Measurements from ENCODE around the gene NOS1AP.

The NOS1AP gene

DNA sequence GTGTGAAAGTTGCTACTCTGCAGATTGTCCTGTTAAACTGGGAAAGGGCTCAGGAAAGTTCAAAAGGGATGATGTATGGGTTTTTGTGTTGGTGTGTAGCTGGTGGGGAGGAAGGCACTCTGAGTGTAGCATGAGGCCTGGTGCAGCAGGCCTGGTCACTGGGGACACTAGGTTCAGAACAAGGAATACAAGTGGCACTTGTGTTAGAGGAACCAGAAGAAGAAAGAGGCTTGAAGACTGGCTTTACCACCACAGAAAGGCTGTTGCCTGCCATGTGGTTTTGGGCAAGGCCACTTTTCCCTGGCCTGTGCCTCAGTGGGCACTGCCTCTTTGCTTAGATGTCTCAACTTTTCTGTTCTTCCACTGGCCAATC, 122.8 kb downstream of the NOS1AP start:
- TF ChIP-seq POLR2A (IDR thresholded peaks at IDR 0.05; ENCODE audit: extremely low read depth, insufficient read length) (no peak), MYC (IDR thresholded peaks at IDR 0.05; ENCODE audit: low read depth, low read length) (no peak)
- TF ChIP-seq, protein P1, sequence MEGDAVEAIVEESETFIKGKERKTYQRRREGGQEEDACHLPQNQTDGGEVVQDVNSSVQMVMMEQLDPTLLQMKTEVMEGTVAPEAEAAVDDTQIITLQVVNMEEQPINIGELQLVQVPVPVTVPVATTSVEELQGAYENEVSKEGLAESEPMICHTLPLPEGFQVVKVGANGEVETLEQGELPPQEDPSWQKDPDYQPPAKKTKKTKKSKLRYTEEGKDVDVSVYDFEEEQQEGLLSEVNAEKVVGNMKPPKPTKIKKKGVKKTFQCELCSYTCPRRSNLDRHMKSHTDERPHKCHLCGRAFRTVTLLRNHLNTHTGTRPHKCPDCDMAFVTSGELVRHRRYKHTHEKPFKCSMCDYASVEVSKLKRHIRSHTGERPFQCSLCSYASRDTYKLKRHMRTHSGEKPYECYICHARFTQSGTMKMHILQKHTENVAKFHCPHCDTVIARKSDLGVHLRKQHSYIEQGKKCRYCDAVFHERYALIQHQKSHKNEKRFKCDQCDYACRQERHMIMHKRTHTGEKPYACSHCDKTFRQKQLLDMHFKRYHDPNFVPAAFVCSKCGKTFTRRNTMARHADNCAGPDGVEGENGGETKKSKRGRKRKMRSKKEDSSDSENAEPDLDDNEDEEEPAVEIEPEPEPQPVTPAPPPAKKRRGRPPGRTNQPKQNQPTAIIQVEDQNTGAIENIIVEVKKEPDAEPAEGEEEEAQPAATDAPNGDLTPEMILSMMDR (IDR thresholded peaks at IDR 0.05; ENCODE audit: low read depth, low read length) = no peak
- TF ChIP-seq, protein P2, sequence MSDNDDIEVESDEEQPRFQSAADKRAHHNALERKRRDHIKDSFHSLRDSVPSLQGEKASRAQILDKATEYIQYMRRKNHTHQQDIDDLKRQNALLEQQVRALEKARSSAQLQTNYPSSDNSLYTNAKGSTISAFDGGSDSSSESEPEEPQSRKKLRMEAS (IDR thresholded peaks at IDR 0.05; ENCODE audit: low read depth, low read length) = no peak
- no peak for DNase-seq (ENCODE audit: low read depth)
- no peak overlapping the region for H3K4me3 ChIP-seq (ENCODE audit: low read depth, low read length)

DNA sequence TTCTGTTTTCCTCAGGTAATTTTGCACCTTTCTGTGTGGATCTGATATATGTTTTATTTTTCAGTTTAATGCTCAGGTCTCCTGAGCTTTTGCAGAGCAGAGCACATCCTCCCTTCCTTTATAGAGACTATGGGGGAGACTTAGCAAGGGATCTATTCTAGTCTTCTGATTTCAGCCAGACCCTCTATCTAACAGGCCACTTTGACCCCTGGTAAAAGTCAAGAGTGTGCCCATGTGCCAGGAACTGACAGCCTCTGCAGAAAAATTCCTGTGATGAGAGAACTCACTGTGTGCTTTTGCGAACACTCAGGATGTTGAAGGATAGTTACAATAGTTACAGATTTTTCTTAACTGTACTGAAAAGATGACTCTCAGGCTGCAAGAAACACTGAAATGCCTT, 123.3 kb downstream of the NOS1AP start:
- no peak for DNase-seq (ENCODE audit: low read depth)
- TF ChIP-seq POLR2A (IDR thresholded peaks at IDR 0.05; ENCODE audit: extremely low read depth, insufficient read length) (no peak), MYC (IDR thresholded peaks at IDR 0.05; ENCODE audit: low read depth, low read length) (no peak)
- TF ChIP-seq, protein P1 (IDR thresholded peaks at IDR 0.05; ENCODE audit: low read depth, low read length) = no peak
- TF ChIP-seq, protein P2 (IDR thresholded peaks at IDR 0.05; ENCODE audit: low read depth, low read length) = no peak
- H3K4me3 ChIP-seq (ENCODE audit: low read depth, low read length) = no peak overlapping the region

DNA sequence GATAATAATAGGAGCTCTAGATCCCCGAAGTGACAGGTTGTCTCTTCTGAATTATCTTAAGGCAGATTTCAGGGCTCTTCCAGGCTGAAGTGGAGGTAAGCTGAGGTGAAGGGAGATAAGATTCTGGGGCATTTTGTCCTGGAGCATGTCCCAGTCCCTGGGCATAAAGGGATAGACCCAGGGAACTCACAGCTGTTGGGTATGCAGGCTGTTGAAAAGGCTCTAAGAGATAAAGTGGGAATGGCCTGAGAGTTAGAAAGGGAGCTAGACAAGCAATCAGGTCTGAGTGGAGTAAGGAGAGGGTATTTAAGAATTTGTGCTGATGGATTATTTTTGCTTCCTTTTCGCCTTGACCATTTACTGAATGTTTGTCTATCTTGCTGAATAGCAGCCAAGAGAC, 123.7 kb downstream of the NOS1AP start:
- no peak for DNase-seq (ENCODE audit: low read depth)
- TF ChIP-seq, protein P1 (IDR thresholded peaks at IDR 0.05; ENCODE audit: low read depth, low read length) = no peak
- TF ChIP-seq, protein P2 (IDR thresholded peaks at IDR 0.05; ENCODE audit: low read depth, low read length) = no peak
- TF ChIP-seq MYC (IDR thresholded peaks at IDR 0.05; ENCODE audit: low read depth, low read length) (no peak), POLR2A (IDR thresholded peaks at IDR 0.05; ENCODE audit: extremely low read depth, insufficient read length) (no peak)
- no peak overlapping the region for H3K4me3 ChIP-seq (ENCODE audit: low read depth, low read length)

DNA sequence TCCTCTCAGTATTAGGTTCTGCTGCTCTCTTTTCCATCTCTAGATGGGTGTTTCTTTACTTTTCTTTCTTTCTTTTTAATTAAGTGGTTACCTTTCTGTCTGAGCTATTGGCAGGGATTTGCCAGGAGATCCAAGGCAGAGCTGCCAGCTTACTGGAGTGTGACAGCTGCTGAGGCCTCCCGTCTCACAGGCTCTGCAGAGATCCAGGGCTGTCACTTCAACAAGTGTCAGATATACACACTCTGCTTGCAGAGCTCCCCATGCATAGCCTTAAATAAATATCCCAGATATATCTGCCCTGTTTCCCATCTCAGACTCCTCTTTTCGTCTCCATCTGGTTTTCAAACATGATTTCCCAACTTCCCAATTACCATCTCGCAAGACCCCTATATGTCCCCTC, 124.3 kb downstream of the NOS1AP start:
- TF ChIP-seq, protein P1 (IDR thresholded peaks at IDR 0.05; ENCODE audit: low read depth, low read length) = no peak
- DNase-seq (ENCODE audit: low read depth) = no peak
- H3K4me3 ChIP-seq (ENCODE audit: low read depth, low read length) = no peak overlapping the region

DNA sequence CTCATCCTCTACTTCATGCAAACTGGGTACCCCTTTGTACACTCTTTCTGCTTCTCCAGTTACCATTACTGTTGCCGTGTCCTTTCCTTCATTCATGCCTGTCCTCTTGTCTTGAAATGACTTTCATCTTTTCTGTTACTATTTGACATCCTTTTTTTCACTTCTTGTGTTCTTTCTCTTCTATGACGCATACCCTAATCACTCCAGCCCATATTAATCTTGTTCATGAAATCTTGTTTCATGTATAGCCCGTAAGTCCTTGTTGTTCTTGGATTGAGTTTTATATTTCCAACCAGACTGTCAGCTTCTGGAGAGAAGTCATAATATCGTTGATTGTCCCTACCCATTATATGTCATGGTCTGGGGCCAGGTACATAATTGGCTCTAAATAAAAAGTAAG, 126.1 kb downstream of the NOS1AP start:
- no peak for TF ChIP-seq MYC (IDR thresholded peaks at IDR 0.05; ENCODE audit: low read depth, low read length)
- no peak for TF ChIP-seq POLR2A (IDR thresholded peaks at IDR 0.05; ENCODE audit: extremely low read depth, insufficient read length)
- TF ChIP-seq, protein P1 (IDR thresholded peaks at IDR 0.05; ENCODE audit: low read depth, low read length) = no peak
- TF ChIP-seq, protein P2 (IDR thresholded peaks at IDR 0.05; ENCODE audit: low read depth, low read length) = no peak
- no peak overlapping the region for H3K4me3 ChIP-seq (ENCODE audit: low read depth, low read length)
- no peak for DNase-seq (ENCODE audit: low read depth)

DNA sequence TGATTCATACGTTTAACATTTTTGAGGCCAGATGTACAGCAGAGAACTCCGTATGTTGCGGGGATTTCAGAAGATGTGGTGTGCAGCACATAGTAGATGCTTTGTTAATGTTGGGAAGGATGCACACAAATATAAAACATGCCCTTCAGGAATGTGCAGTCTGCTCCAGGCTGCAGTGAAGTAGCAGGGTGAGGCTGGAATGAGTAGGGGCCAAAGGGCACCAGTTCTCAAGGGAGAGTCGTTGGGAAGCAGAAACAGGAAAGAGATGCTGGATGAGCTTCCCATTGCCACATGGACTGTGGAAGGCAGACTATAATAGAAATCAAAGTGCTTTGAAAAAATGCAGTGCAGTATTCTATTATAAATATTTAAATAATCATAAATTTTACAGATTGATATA, 126.9 kb downstream of the NOS1AP start:
- DNase-seq (ENCODE audit: low read depth) = no peak
- H3K4me3 ChIP-seq (ENCODE audit: low read depth, low read length) = no peak overlapping the region

More for the DNA sequence above, 126.9 kb downstream of the NOS1AP start:
- TF ChIP-seq MYC (IDR thresholded peaks at IDR 0.05; ENCODE audit: low read depth, low read length) (no peak), POLR2A (IDR thresholded peaks at IDR 0.05; ENCODE audit: extremely low read depth, insufficient read length) (no peak)
- TF ChIP-seq, protein P1 (IDR thresholded peaks at IDR 0.05; ENCODE audit: low read depth, low read length) = no peak
- TF ChIP-seq, protein P2 (IDR thresholded peaks at IDR 0.05; ENCODE audit: low read depth, low read length) = no peak
